ENCODE measurements around the gene TBC1D10A. TPM values are rescaled to one million over a fixed set of nuclear protein-coding genes. Genes with fewer than 3 reads are reported as not detected.

TBC1D10A gene
- total RNA-seq, 2 experiments from 2014 or later, result 38.9 to 41.8 TPM

DNA sequence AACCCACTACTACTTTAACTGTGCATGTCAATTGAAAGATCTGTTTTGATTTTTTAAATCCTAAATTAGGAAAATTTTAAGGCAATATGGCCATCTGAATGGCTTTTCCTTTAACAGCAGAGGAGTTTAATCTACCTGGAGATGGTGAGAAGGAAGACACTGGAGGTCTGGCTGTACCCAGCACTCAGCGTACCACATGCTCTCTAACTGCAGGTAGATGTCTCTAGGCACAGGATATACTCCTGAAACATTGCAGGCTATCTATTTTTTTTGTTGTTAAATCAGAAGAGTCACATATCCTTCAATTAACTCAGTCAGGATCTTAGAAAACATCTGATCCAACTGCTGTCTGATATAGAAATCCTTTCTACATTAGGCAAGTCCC lies 20.1 kb downstream of the TBC1D10A start:
- peaks cover 21% of the 10 kb centered on the region for H3K36me3 ChIP-seq (ENCODE audit: insufficient read depth, low read length)
- TF ChIP-seq CTCF (IDR thresholded peaks at IDR 0.05), result no peak
- Mint-ChIP-seq H3K4me1 (ENCODE audit: low read depth) (peaks cover 97% of the 10 kb centered on the region), H3K27me3 (no peaks in the 10 kb centered on the region), H3K36me3 (ENCODE audit: low read depth) (peaks cover 35% of the 10 kb centered on the region), H3K9me3 (no peaks in the 10 kb centered on the region), H3K4me3 (peak overlapping the region; percentile 49), H3K27ac (peak overlapping the region; percentile 83)
- POLR2A ChIA-PET, result interaction anchor here (0.6 to 11.8 kb wide), 23 partner anchors 9 to 984 kb away, joined by 3 to 290 read pairs (median 4); partner anchors contain the start of genes CASTOR1, CCDC157, NF2 and SF3A1
- H3K9me3 ChIP-seq (ENCODE audit: control insufficient read depth in 1 of 2, insufficient read depth in 1 of 2, low read length in 2 of 2), result no peaks in the 10 kb centered on the region
- H3K4me1 ChIP-seq (ENCODE audit: insufficient read depth, low read length), result peaks cover 97% of the 10 kb centered on the region
- intact Hi-C loops (cut with DNase I, micrococcal nuclease), result loop anchor here in 1 of 2 experiments (1.0 to 5.0 kb wide), 5 partner anchors 18 to 131 kb away; partner anchors contain the start of genes CASTOR1, CCDC157, OSM and SF3A1
- H3K4me3 ChIP-seq (ENCODE audit: low read length), result peak overlapping the region; percentile 34
- H3K27me3 ChIP-seq (ENCODE audit: control insufficient read depth in 1 of 2, insufficient read depth in 2 of 2, low read length in 2 of 2), result no peaks in the 10 kb centered on the region
- peak overlapping the region; percentile 74 to 81 for H3K27ac ChIP-seq (ENCODE audit: low read depth in 1 of 2, low read length in 2 of 2)
- peak; percentile 48 for ATAC-seq (ENCODE audit: poor library complexity)
- DNase-seq, result no peak
- CTCF ChIA-PET, result interaction anchor here (1.4 to 7.9 kb wide), 2 partner anchors 16 to 17 kb away, joined by 4 to 59 read pairs; partner anchors contain the start of gene CASTOR1

- H3K4me3 ChIP-seq (ENCODE audit: low read length), result peak overlapping the region; percentile 34
- ChIA-PET POLR2A (interaction anchor here (0.6 to 11.8 kb wide), 23 partner anchors 8 to 984 kb away, joined by 3 to 290 read pairs (median 4); partner anchors contain the start of genes CASTOR1, CCDC157, NF2 and SF3A1), CTCF (interaction anchor here (7.9 kb wide), 1 partner anchor 16 kb away, joined by 59 read pairs; the partner anchor contains the start of gene CASTOR1)
- H3K27me3 ChIP-seq (ENCODE audit: control insufficient read depth in 1 of 2, insufficient read depth in 2 of 2, low read length in 2 of 2), result no peaks in the 10 kb centered on the region
- peak in 4 of 14 experiments; percentile 46 to 87 (median 82) for DNase-seq
- TF ChIP-seq CTCF (IDR thresholded peaks at IDR 0.05), result no peak
- intact Hi-C loops (cut with DNase I, micrococcal nuclease), result loop anchor here (1.0 to 5.0 kb wide), 7 partner anchors 10 to 131 kb away; partner anchors contain the start of genes CASTOR1 (in 1 of the 2), CCDC157 (in 1 of the 2), OSM (in 1 of the 2) and SF3A1 (in 1 of the 2)
- no peaks in the 10 kb centered on the region for H3K9me3 Mint-ChIP-seq
- peak overlapping the region; percentile 83 for H3K27ac Mint-ChIP-seq
- peaks cover 97% of the 10 kb centered on the region for H3K4me1 Mint-ChIP-seq (ENCODE audit: low read depth)
- H3K27me3 Mint-ChIP-seq, result no peaks in the 10 kb centered on the region
- peak overlapping the region; percentile 74 to 81 for H3K27ac ChIP-seq (ENCODE audit: low read depth in 1 of 2, low read length in 2 of 2)
- no peaks in the 10 kb centered on the region for H3K9me3 ChIP-seq (ENCODE audit: control insufficient read depth in 1 of 2, insufficient read depth in 1 of 2, low read length in 2 of 2)
- H3K36me3 Mint-ChIP-seq (ENCODE audit: low read depth), result peaks cover 41% of the 10 kb centered on the region
- H3K4me1 ChIP-seq (ENCODE audit: insufficient read depth, low read length), result peaks cover 97% of the 10 kb centered on the region
- H3K4me3 Mint-ChIP-seq, result peak overlapping the region; percentile 49
- peak; percentile 59 for ATAC-seq (ENCODE audit: poor library complexity)
- H3K36me3 ChIP-seq (ENCODE audit: insufficient read depth, low read length), result peaks cover 26% of the 10 kb centered on the region
Observed at GRCh38 chr22:30305906-30306626, 20.7 kb downstream of the TBC1D10A start.

GRCh38 chr22:30305519-30305905 lies 21.2 kb downstream of the TBC1D10A start:
- peaks cover 32% of the 10 kb centered on the region for H3K36me3 ChIP-seq (ENCODE audit: insufficient read depth, low read length)
- Mint-ChIP-seq H3K36me3 (ENCODE audit: low read depth) (peaks cover 47% of the 10 kb centered on the region), H3K4me3 (peak overlapping the region; percentile 49), H3K27me3 (no peaks in the 10 kb centered on the region), H3K9me3 (no peaks in the 10 kb centered on the region), H3K27ac (peak overlapping the region; percentile 83), H3K4me1 (ENCODE audit: low read depth) (peaks cover 97% of the 10 kb centered on the region)
- POLR2A ChIA-PET, result interaction anchor here (0.9 to 11.8 kb wide), 14 partner anchors 8 to 702 kb away, joined by 3 to 290 read pairs (median 8); partner anchors contain the start of genes CASTOR1, CCDC157, NF2 and SF3A1
- DNase-seq (peak in 12 of 14 experiments; percentile 29 to 88 (median 54)), ATAC-seq (ENCODE audit: poor library complexity) (peak; percentile 63)
- CTCF ChIA-PET, result interaction anchor here (7.9 kb wide), 1 partner anchor 15 kb away, joined by 59 read pairs; the partner anchor contains the start of gene CASTOR1
- TF ChIP-seq CTCF (IDR thresholded peaks at IDR 0.05), result no peak
- H3K27me3 ChIP-seq (ENCODE audit: control insufficient read depth in 1 of 2, insufficient read depth in 2 of 2, low read length in 2 of 2), result no peaks in the 10 kb centered on the region
- peak overlapping the region; percentile 74 to 81 for H3K27ac ChIP-seq (ENCODE audit: low read depth in 1 of 2, low read length in 2 of 2)
- intact Hi-C loops (cut with DNase I, micrococcal nuclease), result loop anchor here (1.0 to 5.0 kb wide), 3 partner anchors 9 to 132 kb away; no protein-coding TSS in a partner anchor
- peak overlapping the region; percentile 34 for H3K4me3 ChIP-seq (ENCODE audit: low read length)
- H3K9me3 ChIP-seq (ENCODE audit: control insufficient read depth in 1 of 2, insufficient read depth in 1 of 2, low read length in 2 of 2), result no peaks in the 10 kb centered on the region
- peaks cover 97% of the 10 kb centered on the region for H3K4me1 ChIP-seq (ENCODE audit: insufficient read depth, low read length)

All from CD4-positive, alpha-beta T cell (primary cell).